Skin epidermis (tissue), 12 donors: ENCODE results near the gene LGALS8.

Source experiments
- H3K27ac ChIP-seq, 21 experiments: fragments of 200-600 bp; sonication (generic) in 11 of 21; one replicate each; pipeline ENCODE4 v1.5.0; 2020; ENCODE audit warnings: mild to moderate bottlenecking in 3 of 21, inconsistent platforms in 2 of 21, moderate library complexity in 2 of 21
- H3K4me3 ChIP-seq, 7 experiments: fragments of 200-600 bp; sonication (generic) in 2 of 7; one replicate each; pipeline ENCODE4 v1.5.0; 2020; ENCODE audit warnings: inconsistent platforms in 2 of 7, mild to moderate bottlenecking in 2 of 7, moderate library complexity in 1 of 7

The LGALS8 gene

DNA sequence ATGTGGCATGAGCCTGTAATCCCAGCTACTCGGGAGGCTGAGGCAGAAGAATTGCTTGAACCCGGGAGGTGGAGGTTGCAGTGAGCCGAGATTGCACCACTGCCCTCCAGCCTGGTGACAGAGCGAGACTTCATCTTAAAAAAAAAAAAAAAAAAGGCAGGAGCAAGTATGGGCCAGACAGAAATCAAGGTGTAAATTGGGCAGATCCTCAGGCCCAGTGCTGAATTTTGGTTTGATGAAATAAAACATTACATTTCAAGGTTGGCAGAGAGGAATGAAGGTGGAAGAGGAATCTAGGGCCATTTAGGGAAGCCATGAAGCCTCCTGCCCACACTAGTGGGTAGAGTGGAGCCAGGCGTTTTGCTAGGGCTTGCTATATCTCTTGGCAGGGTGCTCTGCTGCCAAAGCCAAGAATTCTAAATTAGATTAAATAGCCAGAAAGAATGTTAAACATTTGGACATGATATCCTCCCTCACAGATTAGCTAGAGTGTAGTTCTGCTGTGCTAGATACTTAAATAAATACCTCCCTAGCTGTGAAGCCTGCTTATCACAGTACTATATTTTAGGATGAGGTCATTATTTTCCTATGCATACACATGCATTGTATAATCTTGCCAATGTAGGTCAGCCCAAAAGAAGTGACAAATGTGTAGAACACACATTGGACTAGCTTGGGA is 16.6 kb upstream of the LGALS8 start:
- H3K27ac ChIP-seq, result peak overlapping the region in 1 of 21 experiments; percentile 67
- no peak overlapping the region for H3K4me3 ChIP-seq

- H3K27ac ChIP-seq, result peak overlapping the region in 1 of 21 experiments; percentile 44
- no peak overlapping the region for H3K4me3 ChIP-seq
Observed at GRCh38 chr1:236508593-236509027, 15.2 kb upstream of the LGALS8 start.

DNA sequence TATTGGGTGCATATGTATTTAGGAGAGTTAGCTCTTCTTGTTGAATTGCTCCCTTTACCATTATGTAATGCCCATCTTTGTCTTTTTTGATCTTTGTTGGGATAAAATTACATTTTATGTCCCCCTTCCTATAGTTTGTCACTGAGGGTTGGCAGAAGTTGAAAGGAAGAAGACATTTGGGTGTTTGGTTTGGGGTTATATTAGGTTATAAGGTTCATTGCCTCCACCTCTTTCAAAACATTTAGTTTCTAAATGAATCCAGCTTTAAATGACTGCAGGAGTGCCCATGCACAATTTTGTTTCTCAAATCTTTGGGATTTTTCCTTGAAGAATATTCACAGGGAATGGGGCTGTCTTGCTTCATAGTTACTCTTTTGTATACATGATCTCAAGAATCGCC is 14.6 kb upstream of the LGALS8 start:
- no peak overlapping the region for H3K4me3 ChIP-seq

GRCh38 chr1:236509647-236510401 is 14.0 kb upstream of the LGALS8 start:
- Histone ChIP-seq H3K4me3 (no peak overlapping the region), H3K27ac (peak overlapping the region in 1 of 21 experiments; percentile 44)

More for the DNA sequence above, 14.6 kb upstream of the LGALS8 start:
- peak overlapping the region in 1 of 21 experiments; percentile 44 for H3K27ac ChIP-seq

DNA sequence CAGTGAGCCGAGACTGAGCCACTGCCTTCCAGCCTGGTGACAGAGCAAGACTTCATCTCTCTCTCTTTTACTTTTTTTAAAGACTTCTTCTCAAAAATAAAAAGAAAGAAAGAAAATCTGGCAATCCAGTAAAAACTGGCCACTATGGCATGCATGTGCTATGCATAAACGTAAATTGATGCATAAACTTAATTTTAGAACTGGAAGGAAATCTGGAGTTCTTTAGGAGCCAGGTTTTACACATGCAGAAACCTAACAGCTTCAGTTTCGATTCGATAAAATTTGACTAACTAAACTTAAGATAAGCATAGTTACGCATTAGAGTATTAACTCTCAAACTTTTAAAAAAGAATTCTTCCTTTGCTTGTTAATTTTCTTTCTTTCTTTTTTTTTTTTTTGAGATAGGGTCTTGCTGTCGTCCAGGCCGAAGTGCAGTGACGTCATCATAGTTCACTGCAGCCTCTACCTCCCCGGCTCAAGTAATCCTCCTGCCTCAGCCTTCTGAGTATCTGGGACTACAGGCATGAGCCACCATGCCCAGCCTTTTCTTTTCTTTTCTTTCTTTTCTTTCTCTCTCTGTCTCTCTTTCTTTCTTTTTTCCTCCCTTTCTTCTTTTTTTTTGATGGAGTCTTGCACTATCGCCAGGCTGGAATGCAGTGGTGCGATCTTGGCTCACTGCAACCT is 11.9 kb upstream of the LGALS8 start:
- Histone ChIP-seq H3K4me3 (no peak overlapping the region), H3K27ac (no peak overlapping the region)

DNA sequence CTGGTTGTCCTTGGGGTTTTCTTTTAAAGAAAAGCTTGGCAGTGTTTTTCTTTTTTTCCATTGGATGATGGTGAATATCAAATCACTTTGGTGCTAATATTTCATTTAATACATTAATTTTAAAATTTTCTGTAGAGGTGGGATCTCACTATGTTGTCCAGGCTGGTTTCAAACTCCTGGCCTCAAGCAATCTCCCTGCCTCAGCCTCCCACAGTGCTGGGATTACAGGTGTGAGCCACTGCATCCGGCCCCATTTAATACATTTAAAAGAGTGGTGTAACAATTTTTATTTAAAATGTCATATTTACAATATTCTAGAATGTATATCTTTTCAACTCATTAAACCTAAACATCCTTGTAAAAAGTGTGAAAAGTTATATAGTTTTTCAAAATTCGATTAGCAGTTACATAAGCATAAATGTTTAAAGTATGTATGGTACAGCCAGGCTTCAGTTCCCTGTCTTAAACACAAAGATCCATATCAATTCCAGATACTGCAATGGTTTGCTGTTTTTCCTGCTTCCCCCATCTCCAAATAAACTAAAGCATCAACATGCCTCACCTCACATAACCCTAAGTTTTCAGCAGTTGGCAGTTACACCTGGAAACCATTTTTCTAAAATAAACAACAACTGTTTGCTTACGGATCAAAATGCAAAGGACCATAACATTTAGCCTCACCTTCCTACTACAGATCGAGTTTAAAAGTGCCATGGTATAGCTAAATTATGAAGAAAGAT is 8.9 kb upstream of the LGALS8 start:
- Histone ChIP-seq H3K27ac (peak overlapping the region in 4 of 21 experiments; percentile 66 to 87 (median 76)), H3K4me3 (no peak overlapping the region)

GRCh38 chr1:236515443-236515958 is 8.3 kb upstream of the LGALS8 start:
- Histone ChIP-seq H3K27ac (peak overlapping the region in 6 of 21 experiments; percentile 31 to 87 (median 70)), H3K4me3 (no peak overlapping the region)

GRCh38 chr1:236516929-236517704 is 6.7 kb upstream of the LGALS8 start:
- Histone ChIP-seq H3K27ac (peak overlapping the region in 12 of 21 experiments; percentile 1 to 87 (median 57)), H3K4me3 (no peak overlapping the region)

DNA sequence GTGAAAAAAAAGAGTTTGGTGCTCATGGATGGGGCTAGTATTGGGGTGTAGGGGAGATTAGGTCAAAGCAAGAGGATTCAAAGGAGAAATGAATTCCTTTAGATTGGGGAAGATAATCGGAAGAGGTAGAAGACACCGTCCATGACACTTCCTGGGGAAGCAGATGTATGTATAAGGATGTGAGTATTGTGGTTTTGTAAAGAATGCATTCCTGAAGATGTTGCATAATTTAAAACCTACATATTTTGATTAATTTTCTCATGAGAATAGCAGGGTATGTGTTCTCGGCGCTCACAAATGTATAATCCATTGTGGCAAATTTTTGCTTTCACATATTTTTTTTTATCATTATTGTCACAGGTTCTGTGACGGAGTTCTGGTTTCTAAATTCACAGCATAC is 5.5 kb upstream of the LGALS8 start:
- H3K4me3 ChIP-seq, result no peak overlapping the region
- peak overlapping the region in 2 of 21 experiments; percentile 14 to 87 for H3K27ac ChIP-seq

DNA sequence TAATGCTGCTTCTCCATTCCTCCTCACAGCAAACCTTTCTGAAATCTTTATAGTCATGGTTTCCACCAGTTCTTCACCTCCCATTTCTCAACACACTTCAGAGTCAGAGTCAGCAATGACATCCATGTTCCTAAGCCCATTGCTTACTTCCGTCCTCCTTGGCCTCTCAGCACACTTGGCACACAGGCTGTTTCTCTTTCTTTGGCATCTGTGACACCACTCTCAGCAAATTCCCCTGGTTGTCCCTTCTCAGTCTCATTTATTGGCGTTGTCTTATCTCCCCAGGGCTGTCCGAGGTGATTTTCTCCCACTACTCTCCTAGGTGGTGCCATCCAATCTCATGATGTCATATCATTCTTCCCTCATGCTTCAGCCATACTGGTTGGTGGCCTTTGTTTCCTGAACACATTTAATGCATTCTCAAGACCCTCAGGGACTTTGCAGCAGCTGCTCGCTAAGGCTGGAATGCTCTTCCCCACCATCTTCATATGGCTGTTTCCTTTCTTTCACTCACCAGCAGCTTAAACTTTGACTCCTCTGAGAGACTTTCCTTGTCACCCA is 3.3 kb upstream of the LGALS8 start:
- no peak overlapping the region for H3K4me3 ChIP-seq
- no peak overlapping the region for H3K27ac ChIP-seq

GRCh38 chr1:236522937-236523703 is 662 bp upstream of the LGALS8 start:
- H3K4me3 ChIP-seq, result peak overlapping the region; percentile 67 to 99 (median 93)
- H3K27ac ChIP-seq, result peak overlapping the region; percentile 27 to 98 (median 94)

GRCh38 chr1:236524142-236524894 is 536 bp downstream of the LGALS8 start:
- H3K27ac ChIP-seq, result peak overlapping the region; percentile 81 to 98 (median 94)
- H3K4me3 ChIP-seq, result peak overlapping the region; percentile 67 to 99 (median 93)

GRCh38 chr1:236524895-236525184 is 1.1 kb downstream of the LGALS8 start:
- peak overlapping the region; percentile 67 to 99 (median 93) for H3K4me3 ChIP-seq
- peak overlapping the region in 20 of 21 experiments; percentile 86 to 98 (median 94) for H3K27ac ChIP-seq

- peak overlapping the region in 1 of 21 experiments; percentile 11 for H3K27ac ChIP-seq
Observed at GRCh38 chr1:236526079-236526478, 2.3 kb downstream of the LGALS8 start.

GRCh38 chr1:236530286-236530685 is 6.5 kb downstream of the LGALS8 start:
- Histone ChIP-seq H3K27ac (peak overlapping the region in 2 of 21 experiments; percentile 13 to 47), H3K4me3 (no peak overlapping the region)

More at GRCh38 chr1:236526079-236526478, 2.3 kb downstream of the LGALS8 start:
- H3K4me3 ChIP-seq, result no peak overlapping the region

GRCh38 chr1:236530959-236531358 is 7.2 kb downstream of the LGALS8 start:
- peak overlapping the region in 2 of 21 experiments; percentile 8 to 13 for H3K27ac ChIP-seq
- H3K4me3 ChIP-seq, result no peak overlapping the region

DNA sequence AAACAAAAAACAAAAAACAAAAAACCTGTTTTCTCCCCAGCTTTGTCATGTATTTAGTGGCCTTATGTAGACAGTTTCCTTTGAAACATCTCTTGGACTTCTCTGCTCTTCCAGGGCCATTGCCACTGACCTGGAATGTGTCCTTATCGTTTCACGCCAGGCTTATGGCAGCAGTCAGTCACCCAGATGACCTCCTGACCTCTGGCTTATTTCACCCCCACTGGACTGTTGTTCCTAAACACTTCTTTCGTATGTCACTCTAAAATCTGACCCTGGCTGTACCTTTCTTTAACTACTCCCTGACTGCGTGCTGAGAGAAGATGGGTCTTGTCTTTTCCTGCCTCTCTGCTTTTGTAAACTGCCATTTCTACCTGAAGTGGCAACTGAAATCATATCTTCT is 9.1 kb downstream of the LGALS8 start:
- H3K4me3 ChIP-seq, result no peak overlapping the region
- no peak overlapping the region for H3K27ac ChIP-seq
